ENCODE measurements around the gene OAF. TPM values are rescaled to one million over a fixed set of nuclear protein-coding genes. Genes with fewer than 3 reads are reported as not detected.

OAF gene
- total RNA-seq, 1 experiment from 2014 or later, result 32.3 TPM

DNA sequence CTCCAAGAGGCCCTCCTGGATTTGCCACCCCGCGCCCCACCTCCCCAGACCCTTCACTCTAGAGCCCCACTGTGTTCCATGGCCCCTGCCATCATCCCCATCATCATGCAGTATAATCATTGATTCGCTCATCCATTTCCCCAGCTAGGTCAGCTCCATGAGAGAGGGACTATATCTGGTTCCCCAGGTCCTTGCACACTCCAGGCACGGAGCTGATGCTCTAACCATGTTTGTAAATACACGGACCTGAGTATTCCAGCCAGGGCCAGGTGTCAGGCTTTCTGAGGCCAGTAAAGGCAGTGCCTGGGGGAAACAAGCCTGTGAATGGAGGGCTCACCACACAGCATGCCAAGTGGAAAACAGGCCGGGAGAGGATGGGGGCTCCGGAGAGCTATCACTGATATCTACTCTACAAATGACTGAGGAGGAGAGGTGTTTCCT is 27.1 kb upstream of the OAF start (continued):
- TF ChIP-seq ZBTB33 (IDR thresholded peaks at IDR 0.05; ENCODE audit: extremely low read depth, insufficient replicate concordance, low read length) (no peak), SIN3A (IDR thresholded peaks at IDR 0.05; ENCODE audit: low read depth) (no peak), FOSL1 (IDR thresholded peaks at IDR 0.05; ENCODE audit: low read depth) (no peak), POLR2A (IDR thresholded peaks at IDR 0.05; ENCODE audit: borderline replicate concordance, extremely low read depth, insufficient read depth, insufficient read length) (no peak), EGR1 (IDR thresholded peaks at IDR 0.05; ENCODE audit: low read depth) (no peak), EZH2 (IDR thresholded peaks at IDR 0.05) (no peak), CEBPB (IDR thresholded peaks at IDR 0.05; ENCODE audit: low read depth) (no peak), JUND (IDR thresholded peaks at IDR 0.05) (no peak), ZFX (IDR thresholded peaks at IDR 0.05) (no peak)
- TF ChIP-seq, protein P1, sequence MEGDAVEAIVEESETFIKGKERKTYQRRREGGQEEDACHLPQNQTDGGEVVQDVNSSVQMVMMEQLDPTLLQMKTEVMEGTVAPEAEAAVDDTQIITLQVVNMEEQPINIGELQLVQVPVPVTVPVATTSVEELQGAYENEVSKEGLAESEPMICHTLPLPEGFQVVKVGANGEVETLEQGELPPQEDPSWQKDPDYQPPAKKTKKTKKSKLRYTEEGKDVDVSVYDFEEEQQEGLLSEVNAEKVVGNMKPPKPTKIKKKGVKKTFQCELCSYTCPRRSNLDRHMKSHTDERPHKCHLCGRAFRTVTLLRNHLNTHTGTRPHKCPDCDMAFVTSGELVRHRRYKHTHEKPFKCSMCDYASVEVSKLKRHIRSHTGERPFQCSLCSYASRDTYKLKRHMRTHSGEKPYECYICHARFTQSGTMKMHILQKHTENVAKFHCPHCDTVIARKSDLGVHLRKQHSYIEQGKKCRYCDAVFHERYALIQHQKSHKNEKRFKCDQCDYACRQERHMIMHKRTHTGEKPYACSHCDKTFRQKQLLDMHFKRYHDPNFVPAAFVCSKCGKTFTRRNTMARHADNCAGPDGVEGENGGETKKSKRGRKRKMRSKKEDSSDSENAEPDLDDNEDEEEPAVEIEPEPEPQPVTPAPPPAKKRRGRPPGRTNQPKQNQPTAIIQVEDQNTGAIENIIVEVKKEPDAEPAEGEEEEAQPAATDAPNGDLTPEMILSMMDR (IDR thresholded peaks at IDR 0.05 in 2 of 3, conservative IDR thresholded peaks at IDR 0.05 in 1 of 3; ENCODE audit: borderline replicate concordance in 1 of 3, insufficient read depth in 1 of 3, low read depth in 2 of 3, low read length in 2 of 3), result no peak
- TF ChIP-seq, protein P2, sequence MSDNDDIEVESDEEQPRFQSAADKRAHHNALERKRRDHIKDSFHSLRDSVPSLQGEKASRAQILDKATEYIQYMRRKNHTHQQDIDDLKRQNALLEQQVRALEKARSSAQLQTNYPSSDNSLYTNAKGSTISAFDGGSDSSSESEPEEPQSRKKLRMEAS (IDR thresholded peaks at IDR 0.05), result no peak

GRCh38 chr11:120184371-120184945 is 26.4 kb upstream of the OAF start:
- H3K9me3 ChIP-seq (ENCODE audit: control insufficient read depth in 1 of 2, insufficient read depth in 1 of 2, low read depth in 1 of 2, low read length in 2 of 2), result no peaks in the 10 kb centered on the region
- no peak for DNase-seq (ENCODE audit: low read depth, low spot score)
- BruUV-seq (replicated peaks), result no TSS peak
- no peak overlapping the region for H3K4me3 ChIP-seq (replicated peaks in 1 of 2; ENCODE audit: low read depth in 1 of 2, low read length in 2 of 2)
- H3K4me1 ChIP-seq (ENCODE audit: control insufficient read depth in 1 of 2, insufficient read depth in 2 of 2, low read length in 2 of 2), result peaks cover 0 to 17% of the 10 kb centered on the region in 2 experiments; a peak in 1 of 4 replicates
- no peak overlapping the region for H3K27ac ChIP-seq (ENCODE audit: low read depth, low read length)
- no peaks in the 10 kb centered on the region for H3K9me2 ChIP-seq (ENCODE audit: insufficient read depth)
- ChIA-PET CTCF (no interaction called here), POLR2A (no interaction called here), RAD21 (ENCODE audit: low non-redundant PET in 1 of 2, low total read pairs in 2 of 2, uncharacterized antibody in 2 of 2, unreplicated experiment in 2 of 2) (no interaction called here)
- ATAC-seq, result no peak
- H3K4me2 ChIP-seq (ENCODE audit: low read length), result no peak overlapping the region
- intact Hi-C loops (cut with micrococcal nuclease), result no loop called here
- H3K27me3 ChIP-seq (ENCODE audit: insufficient read depth, low read length), result no peaks in the 10 kb centered on the region; the same call in 1 of the 2 replicates
- H2AFZ ChIP-seq (ENCODE audit: low read depth, low read length, poor library complexity, severe bottlenecking), result no peak overlapping the region
- H3K79me2 ChIP-seq (ENCODE audit: insufficient read depth, low read length), result no peaks in the 10 kb centered on the region
- H3K9ac ChIP-seq (ENCODE audit: low read length), result no peak overlapping the region
- H4K20me1 ChIP-seq (ENCODE audit: insufficient read depth), result no peaks in the 10 kb centered on the region
- no peaks in the 10 kb centered on the region for H3K36me3 ChIP-seq (ENCODE audit: control insufficient read depth in 1 of 2, insufficient read depth in 2 of 2, low read length in 2 of 2)
- no peak for TF ChIP-seq ZFX (IDR thresholded peaks at IDR 0.05)
- no peak for TF ChIP-seq EZH2 (IDR thresholded peaks at IDR 0.05)
- TF ChIP-seq, protein P2 (IDR thresholded peaks at IDR 0.05), result no peak
- TF ChIP-seq SRF (IDR thresholded peaks at IDR 0.05; ENCODE audit: low read depth), result no peak
- TF ChIP-seq POLR2AphosphoS5 (IDR thresholded peaks at IDR 0.05; ENCODE audit: low read depth, low read length), result no peak
- TF ChIP-seq RAD21 (IDR thresholded peaks at IDR 0.05; ENCODE audit: low read depth), result no peak
- no peak for TF ChIP-seq FOSL1 (IDR thresholded peaks at IDR 0.05; ENCODE audit: low read depth)
- TF ChIP-seq, protein P3, sequence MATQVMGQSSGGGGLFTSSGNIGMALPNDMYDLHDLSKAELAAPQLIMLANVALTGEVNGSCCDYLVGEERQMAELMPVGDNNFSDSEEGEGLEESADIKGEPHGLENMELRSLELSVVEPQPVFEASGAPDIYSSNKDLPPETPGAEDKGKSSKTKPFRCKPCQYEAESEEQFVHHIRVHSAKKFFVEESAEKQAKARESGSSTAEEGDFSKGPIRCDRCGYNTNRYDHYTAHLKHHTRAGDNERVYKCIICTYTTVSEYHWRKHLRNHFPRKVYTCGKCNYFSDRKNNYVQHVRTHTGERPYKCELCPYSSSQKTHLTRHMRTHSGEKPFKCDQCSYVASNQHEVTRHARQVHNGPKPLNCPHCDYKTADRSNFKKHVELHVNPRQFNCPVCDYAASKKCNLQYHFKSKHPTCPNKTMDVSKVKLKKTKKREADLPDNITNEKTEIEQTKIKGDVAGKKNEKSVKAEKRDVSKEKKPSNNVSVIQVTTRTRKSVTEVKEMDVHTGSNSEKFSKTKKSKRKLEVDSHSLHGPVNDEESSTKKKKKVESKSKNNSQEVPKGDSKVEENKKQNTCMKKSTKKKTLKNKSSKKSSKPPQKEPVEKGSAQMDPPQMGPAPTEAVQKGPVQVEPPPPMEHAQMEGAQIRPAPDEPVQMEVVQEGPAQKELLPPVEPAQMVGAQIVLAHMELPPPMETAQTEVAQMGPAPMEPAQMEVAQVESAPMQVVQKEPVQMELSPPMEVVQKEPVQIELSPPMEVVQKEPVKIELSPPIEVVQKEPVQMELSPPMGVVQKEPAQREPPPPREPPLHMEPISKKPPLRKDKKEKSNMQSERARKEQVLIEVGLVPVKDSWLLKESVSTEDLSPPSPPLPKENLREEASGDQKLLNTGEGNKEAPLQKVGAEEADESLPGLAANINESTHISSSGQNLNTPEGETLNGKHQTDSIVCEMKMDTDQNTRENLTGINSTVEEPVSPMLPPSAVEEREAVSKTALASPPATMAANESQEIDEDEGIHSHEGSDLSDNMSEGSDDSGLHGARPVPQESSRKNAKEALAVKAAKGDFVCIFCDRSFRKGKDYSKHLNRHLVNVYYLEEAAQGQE (IDR thresholded peaks at IDR 0.05; ENCODE audit: low read depth), result no peak
- no peak for TF ChIP-seq JUND (IDR thresholded peaks at IDR 0.05)
- no peak for TF ChIP-seq CBX3 (IDR thresholded peaks at IDR 0.05; ENCODE audit: low read depth)
- TF ChIP-seq EZH2phosphoT487 (IDR thresholded peaks at IDR 0.05; ENCODE audit: borderline replicate concordance), result no peak
- TF ChIP-seq, protein P4, sequence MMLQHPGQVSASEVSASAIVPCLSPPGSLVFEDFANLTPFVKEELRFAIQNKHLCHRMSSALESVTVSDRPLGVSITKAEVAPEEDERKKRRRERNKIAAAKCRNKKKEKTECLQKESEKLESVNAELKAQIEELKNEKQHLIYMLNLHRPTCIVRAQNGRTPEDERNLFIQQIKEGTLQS (IDR thresholded peaks at IDR 0.05), result no peak

Measured in HCT116 (cell line).